HEK293T (cell line): ENCODE data around the gene TBC1D17.

Experiments
- CTCF ChIA-PET: fragments of 350-600 bp; formaldehyde crosslinking; extraction: SDS; loops from one replicate; lab custom pipeline; 2021; ENCODE audit warnings: antibody characterized with exemption, inconsistent platforms; lab: Yijun Ruan, JAX
- POLR2A ChIA-PET: fragments of 350-600 bp; formaldehyde crosslinking; extraction: SDS; loops from one replicate; lab custom pipeline; 2020; ENCODE audit warnings: antibody characterized with exemption, inconsistent platforms; lab: Yijun Ruan, JAX
- DNase-seq: peaks from one replicate; pipeline ENCODE4 v3.0.0; 2012; ENCODE audit warnings: mixed read lengths; ENCODE audit errors: extremely low spot score
- ARNT ChIP-seq: fragments of 450-650 bp; IDR thresholded peaks from 2 replicates; pipeline ENCODE4 v1.6.1; 2017; ENCODE audit warnings: mild to moderate bottlenecking
- BHLHE40 ChIP-seq: fragments of 450-650 bp; IDR thresholded peaks from 2 replicates; pipeline ENCODE4 v1.6.1; 2016; ENCODE audit warnings: mild to moderate bottlenecking, moderate library complexity, borderline replicate concordance
- CTBP1 ChIP-seq: fragments of 450-650 bp; IDR thresholded peaks from 2 replicates; pipeline ENCODE4 v1.6.1; 2016; ENCODE audit warnings: borderline replicate concordance
- ELF4 ChIP-seq: fragments of 450-650 bp; IDR thresholded peaks from 2 replicates; pipeline ENCODE4 v1.6.1; 2017; ENCODE audit warnings: antibody characterized with exemption
- FOXA1 ChIP-seq: fragments of 450-650 bp; IDR thresholded peaks from 2 replicates; pipeline ENCODE4 v1.6.1; 2016; ENCODE audit warnings: mild to moderate bottlenecking
- FOXK2 ChIP-seq: fragments of 450-650 bp; IDR thresholded peaks from 2 replicates; pipeline ENCODE4 v1.6.1; 2016; ENCODE audit warnings: mild to moderate bottlenecking
- FOXM1 ChIP-seq: fragments of 450-650 bp; IDR thresholded peaks from 2 replicates; pipeline ENCODE4 v1.6.1; 2017; ENCODE audit warnings: mild to moderate bottlenecking, borderline replicate concordance
- HDGF ChIP-seq: fragments of 450-650 bp; IDR thresholded peaks from 2 replicates; pipeline ENCODE4 v1.6.1; 2017; ENCODE audit warnings: antibody characterized with exemption, borderline replicate concordance
- L3MBTL2 ChIP-seq: fragments of 450-650 bp; conservative IDR thresholded peaks from 2 replicates; pipeline ENCODE4 v1.6.1; 2016; ENCODE audit warnings: mild to moderate bottlenecking
- LEF1 ChIP-seq: fragments of 450-650 bp; IDR thresholded peaks from 2 replicates; pipeline ENCODE4 v1.6.1; 2017; ENCODE audit warnings: mild to moderate bottlenecking, borderline replicate concordance
- NFRKB ChIP-seq: fragments of 450-650 bp; IDR thresholded peaks from 2 replicates; pipeline ENCODE4 v1.6.1; 2016; ENCODE audit warnings: mild to moderate bottlenecking, moderate library complexity
- PKNOX1 ChIP-seq: fragments of 450-650 bp; IDR thresholded peaks from 2 replicates; pipeline ENCODE4 v1.6.1; 2016
- SP1 ChIP-seq: fragments of 450-650 bp; IDR thresholded peaks from 2 replicates; pipeline ENCODE4 v1.6.1; 2017
- SUZ12 ChIP-seq: fragments of 450-650 bp; IDR thresholded peaks from 2 replicates; pipeline ENCODE4 v1.6.1; 2016; ENCODE audit warnings: mild to moderate bottlenecking
- TARDBP ChIP-seq: fragments of 450-650 bp; IDR thresholded peaks from 2 replicates; pipeline ENCODE4 v1.6.1; 2016
- ZNF384 ChIP-seq: fragments of 450-650 bp; IDR thresholded peaks from 2 replicates; pipeline ENCODE4 v1.6.1; 2016

TBC1D17 gene

GRCh38 chr19:49848938-49849337, 28.6 kb upstream of the TBC1D17 start:
- no peak for DNase-seq
- ChIA-PET CTCF (no interaction called here), POLR2A (interaction anchor here (0.9 to 2.4 kb wide), 3 partner anchors 16 to 131 kb away, joined by 3 to 14 read pairs (median 3); partner anchors contain the start of gene MED25)
- TF ChIP-seq SP1 (no peak), SUZ12 (no peak), ZNF384 (no peak), FOXA1 (no peak), FOXM1 (no peak), BHLHE40 (no peak), HDGF (no peak)

GRCh38 chr19:49849433-49850220, 27.9 kb upstream of the TBC1D17 start:
- TF ChIP-seq SP1: no peak
- peak; percentile 29; the same call in 1 of the 2 replicates for TF ChIP-seq PKNOX1
- TF ChIP-seq NFRKB: no peak
- DNase-seq: no peak
- CTCF ChIA-PET: no interaction called here
- POLR2A ChIA-PET: interaction anchor here (0.9 to 5.2 kb wide), 13 partner anchors 14 to 103 kb away, joined by 3 to 69 read pairs (median 6); partner anchors contain the start of genes AKT1S1, AP2A1, ATF5 and FUZ

GRCh38 chr19:49850221-49850486, 27.3 kb upstream of the TBC1D17 start:
- DNase-seq: no peak
- TF ChIP-seq LEF1: no peak
- TF ChIP-seq ARNT: no peak
- TF ChIP-seq ZNF384: no peak
- TF ChIP-seq L3MBTL2: no peak
- TF ChIP-seq PKNOX1: no peak
- TF ChIP-seq CTBP1: no peak
- no peak for TF ChIP-seq FOXA1
- TF ChIP-seq BHLHE40: no peak
- TF ChIP-seq FOXM1: no peak
- TF ChIP-seq SUZ12: no peak
- TF ChIP-seq SP1: no peak
- no peak for TF ChIP-seq NFRKB
- TF ChIP-seq HDGF: no peak
- ChIA-PET POLR2A (interaction anchor here (0.7 to 5.2 kb wide), 22 partner anchors 9 to 397 kb away, joined by 3 to 69 read pairs (median 4); partner anchors contain the start of genes AKT1S1, ALDH16A1, AP2A1 and ATF5), CTCF (interaction anchor here (0.6 to 0.8 kb wide), 2 partner anchors 45 to 159 kb away, joined by 3 read pairs; no protein-coding TSS in a partner anchor)

GRCh38 chr19:49850487-49851342, 26.8 kb upstream of the TBC1D17 start, which contains the start of gene PTOV1:
Gene PTOV1, plus strand, starts transcription at chr19:49851159.
- TF ChIP-seq L3MBTL2 (no peak), FOXA1 (no peak), PKNOX1 (no peak), FOXM1 (peak; percentile 61; the same call in 1 of the 2 replicates), SP1 (no peak), LEF1 (no peak), HDGF (peak; percentile 47; the same call in 1 of the 2 replicates), FOXK2 (no peak), ZNF384 (no peak), BHLHE40 (no peak; the same call in 1 of the 2 replicates), SUZ12 (no peak), ARNT (peak; percentile 48; the same call in 1 of the 2 replicates), TARDBP (no peak), CTBP1 (no peak), NFRKB (no peak), ELF4 (no peak)
- DNase-seq: peak; percentile 99
- POLR2A ChIA-PET: interaction anchor here (0.7 to 5.2 kb wide), 23 partner anchors 9 to 397 kb away, joined by 3 to 69 read pairs (median 4); partner anchors contain the start of genes AKT1S1, ALDH16A1, AP2A1 and ATF5
- CTCF ChIA-PET: interaction anchor here (0.6 to 0.8 kb wide), 2 partner anchors 46 to 158 kb away, joined by 3 read pairs; no protein-coding TSS in a partner anchor

- DNase-seq: peak; percentile 41
- ChIA-PET CTCF (no interaction called here), POLR2A (interaction anchor here (0.8 to 5.2 kb wide), 6 partner anchors 11 to 134 kb away, joined by 3 to 69 read pairs (median 8); partner anchors contain the start of genes AKT1S1, FUZ, PNKP and TBC1D17)
These were observed 25.8 kb upstream of the TBC1D17 start for GRCh38 chr19:49851456-49852259.

More at GRCh38 chr19:49851456-49852259, 25.8 kb upstream of the TBC1D17 start:
- TF ChIP-seq SUZ12 (no peak), FOXM1 (0 out of 2 replicates have a peak, but pooled peaks have one; percentile 0)
